ENCODE measurements around the gene OLFML1.

OLFML1 gene

DNA sequence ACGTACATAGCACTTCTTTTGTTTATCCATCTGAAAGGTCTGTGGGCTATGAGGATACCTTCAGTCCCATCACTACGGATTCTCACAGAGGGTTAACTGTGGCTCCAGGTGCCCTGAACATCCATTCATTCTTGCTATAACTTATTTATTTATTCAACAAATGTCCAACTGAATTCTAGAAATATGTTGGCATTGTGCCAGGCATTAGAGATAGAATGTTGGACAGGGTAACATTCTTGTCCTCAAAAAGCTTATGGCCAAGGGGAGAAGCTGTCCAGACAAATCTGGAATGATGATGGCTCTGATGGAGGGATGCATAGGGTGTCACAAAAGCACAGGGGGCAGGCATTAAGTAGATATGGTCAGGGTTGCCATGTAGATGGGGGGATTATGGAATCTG is 8.4 kb downstream of the OLFML1 start:
- Histone ChIP-seq H3K27ac (ENCODE audit: low read length) (no peak overlapping the region), H3K4me1 (ENCODE audit: control insufficient read depth, insufficient read depth, low read length) (peaks cover 3% of the 10 kb centered on the region), H3K36me3 (ENCODE audit: control insufficient read depth in 2 of 2, insufficient read depth in 2 of 2, low read length in 2 of 2) (no peaks in the 10 kb centered on the region)

DNA sequence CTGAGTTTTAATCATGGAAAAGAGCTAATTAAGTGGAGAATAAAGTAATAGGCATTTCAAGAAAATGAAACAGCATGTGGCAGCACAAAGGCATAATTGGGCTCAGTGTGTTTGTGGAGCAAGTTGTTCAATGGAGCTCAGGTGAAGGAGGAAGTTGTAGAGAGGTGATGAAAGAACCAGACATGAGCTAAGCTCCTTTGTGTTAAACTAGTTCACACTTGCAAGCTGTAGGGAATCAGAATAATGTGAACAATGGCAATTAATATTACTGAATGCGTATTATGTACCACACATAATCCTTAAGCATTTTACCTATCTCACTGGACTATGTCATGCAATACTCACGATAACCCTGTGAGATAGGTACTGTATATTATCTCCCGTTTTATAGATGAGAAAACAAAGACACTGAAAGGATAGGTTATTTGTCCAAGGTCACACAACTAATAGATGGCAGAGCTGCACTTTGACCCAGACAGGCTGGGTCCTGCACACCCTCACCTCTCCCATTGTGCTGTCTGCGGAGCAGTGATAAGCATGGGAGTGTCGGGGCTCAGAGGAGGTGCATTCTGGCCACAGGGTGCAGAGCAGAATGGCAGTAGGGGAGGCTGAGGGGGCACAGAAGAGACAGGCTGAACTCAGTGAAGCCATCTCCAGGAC is 8.9 kb downstream of the OLFML1 start:
- no peaks in the 10 kb centered on the region for H3K27me3 ChIP-seq (ENCODE audit: control insufficient read depth in 1 of 2, insufficient read depth in 2 of 2, low read length in 2 of 2)
- H3K9ac ChIP-seq (ENCODE audit: low read length in 2 of 2): no peak overlapping the region
- no peaks in the 10 kb centered on the region for H3K9me3 ChIP-seq (ENCODE audit: control insufficient read depth in 2 of 2, low read length in 2 of 2)
- peaks cover 3% of the 10 kb centered on the region for H3K4me1 ChIP-seq (ENCODE audit: control insufficient read depth, insufficient read depth, low read length)
- no peak overlapping the region for H3K4me3 ChIP-seq (ENCODE audit: low read length in 2 of 2)
- no peak overlapping the region for H3K27ac ChIP-seq (ENCODE audit: low read length)
- no peaks in the 10 kb centered on the region for H3K36me3 ChIP-seq (ENCODE audit: control insufficient read depth in 2 of 2, insufficient read depth in 2 of 2, low read length in 2 of 2)

More for the DNA sequence above, 8.4 kb downstream of the OLFML1 start:
- Histone ChIP-seq H3K27me3 (ENCODE audit: control insufficient read depth in 1 of 2, insufficient read depth in 2 of 2, low read length in 2 of 2) (no peaks in the 10 kb centered on the region), H3K9ac (ENCODE audit: low read length in 2 of 2) (no peak overlapping the region), H3K9me3 (ENCODE audit: control insufficient read depth in 2 of 2, low read length in 2 of 2) (no peaks in the 10 kb centered on the region), H3K4me3 (ENCODE audit: low read length in 2 of 2) (no peak overlapping the region)

DNA sequence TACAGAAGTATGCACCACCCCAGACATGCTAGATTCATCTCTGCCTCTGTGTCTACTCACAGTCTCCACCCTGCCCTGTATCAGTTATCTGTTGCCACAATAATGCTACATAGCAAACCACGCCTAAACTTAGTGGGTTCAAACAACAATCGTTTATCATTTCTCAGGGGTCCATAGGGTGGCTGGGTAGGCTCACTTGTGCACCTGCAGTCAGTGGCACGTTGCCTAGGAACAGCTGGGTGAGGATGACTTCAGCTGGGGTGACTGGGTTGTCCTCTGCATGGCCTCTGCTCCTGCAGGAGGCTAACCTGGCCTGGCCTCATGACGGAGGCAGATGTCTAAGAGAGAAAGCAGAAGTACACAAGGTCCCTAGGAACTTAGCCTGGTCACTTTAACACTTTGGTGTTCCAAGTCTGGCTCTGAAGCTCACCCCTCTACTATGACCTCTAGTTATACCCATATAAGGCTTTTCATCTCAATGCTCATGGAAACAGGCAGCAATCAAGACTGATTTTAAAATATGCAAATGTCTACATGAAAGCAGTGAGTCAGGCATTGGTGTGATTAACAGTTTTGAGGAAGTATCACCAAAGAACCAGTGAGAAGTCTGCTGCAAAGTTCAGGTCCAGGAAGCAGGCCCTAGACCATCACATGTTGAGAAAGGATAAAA is 10.7 kb downstream of the OLFML1 start:
- H3K36me3 ChIP-seq (ENCODE audit: control insufficient read depth in 2 of 2, insufficient read depth in 2 of 2, low read length in 2 of 2): no peaks in the 10 kb centered on the region
- no peak overlapping the region for H3K27ac ChIP-seq (ENCODE audit: low read length)
- no peaks in the 10 kb centered on the region for H3K27me3 ChIP-seq (ENCODE audit: control insufficient read depth in 1 of 2, insufficient read depth in 2 of 2, low read length in 2 of 2)

GRCh38 chr11:7498193-7498592 is 12.9 kb downstream of the OLFML1 start:
- no peaks in the 10 kb centered on the region for H3K36me3 ChIP-seq (ENCODE audit: control insufficient read depth in 2 of 2, insufficient read depth in 2 of 2, low read length in 2 of 2)
- no peak overlapping the region for H3K4me3 ChIP-seq (ENCODE audit: low read length in 2 of 2)
- no peaks in the 10 kb centered on the region for H3K9me3 ChIP-seq (ENCODE audit: control insufficient read depth in 2 of 2, low read length in 2 of 2)
- H3K4me1 ChIP-seq (ENCODE audit: control insufficient read depth, insufficient read depth, low read length): peaks cover 3% of the 10 kb centered on the region
- H3K27ac ChIP-seq (ENCODE audit: low read length): no peak overlapping the region
- no peak overlapping the region for H3K9ac ChIP-seq (ENCODE audit: low read length in 2 of 2)
- H3K27me3 ChIP-seq (ENCODE audit: control insufficient read depth in 1 of 2, insufficient read depth in 2 of 2, low read length in 2 of 2): no peaks in the 10 kb centered on the region

More for the DNA sequence above, 10.7 kb downstream of the OLFML1 start:
- H3K4me3 ChIP-seq (ENCODE audit: low read length in 2 of 2): no peak overlapping the region
- H3K4me1 ChIP-seq (ENCODE audit: control insufficient read depth, insufficient read depth, low read length): peaks cover 3% of the 10 kb centered on the region
- H3K9me3 ChIP-seq (ENCODE audit: control insufficient read depth in 2 of 2, low read length in 2 of 2): no peaks in the 10 kb centered on the region
- H3K9ac ChIP-seq (ENCODE audit: low read length in 2 of 2): no peak overlapping the region

DNA sequence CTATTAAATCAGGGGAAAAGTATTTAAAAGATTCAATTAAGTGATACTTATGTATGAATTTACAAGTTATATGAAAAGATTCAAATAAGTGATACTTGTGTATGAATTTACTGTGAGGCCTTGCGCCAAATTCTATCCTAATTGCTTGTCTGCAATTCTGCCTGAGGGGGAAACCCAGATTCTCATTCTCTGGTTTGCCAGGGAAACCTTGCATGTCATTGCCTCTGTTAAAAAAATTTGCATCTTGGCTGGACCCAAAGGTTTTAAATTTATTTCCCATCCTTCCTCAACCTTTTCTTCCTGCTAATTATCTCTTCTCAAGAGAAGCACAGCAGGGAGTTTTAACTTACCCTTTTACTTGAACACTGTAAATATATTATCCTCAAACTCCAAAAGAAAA is 13.8 kb downstream of the OLFML1 start:
- no peak overlapping the region for H3K4me3 ChIP-seq (ENCODE audit: low read length in 2 of 2)
- no peaks in the 10 kb centered on the region for H3K27me3 ChIP-seq (ENCODE audit: control insufficient read depth in 1 of 2, insufficient read depth in 2 of 2, low read length in 2 of 2)
- H3K9me3 ChIP-seq (ENCODE audit: control insufficient read depth in 2 of 2, low read length in 2 of 2): no peaks in the 10 kb centered on the region
- no peak overlapping the region for H3K9ac ChIP-seq (ENCODE audit: low read length in 2 of 2)
- H3K4me1 ChIP-seq (ENCODE audit: control insufficient read depth, insufficient read depth, low read length): peaks cover 3% of the 10 kb centered on the region
- H3K36me3 ChIP-seq (ENCODE audit: control insufficient read depth in 2 of 2, insufficient read depth in 2 of 2, low read length in 2 of 2): no peaks in the 10 kb centered on the region
- H3K27ac ChIP-seq (ENCODE audit: low read length): no peak overlapping the region

- no peaks in the 10 kb centered on the region for H3K9me3 ChIP-seq (ENCODE audit: control insufficient read depth in 2 of 2, low read length in 2 of 2)
- H3K27ac ChIP-seq (ENCODE audit: low read length): no peak overlapping the region
- H3K27me3 ChIP-seq (ENCODE audit: control insufficient read depth in 1 of 2, insufficient read depth in 2 of 2, low read length in 2 of 2): no peaks in the 10 kb centered on the region
- H3K4me3 ChIP-seq (ENCODE audit: low read length in 2 of 2): no peak overlapping the region
- H3K36me3 ChIP-seq (ENCODE audit: control insufficient read depth in 2 of 2, insufficient read depth in 2 of 2, low read length in 2 of 2): no peaks in the 10 kb centered on the region
- peaks cover 3% of the 10 kb centered on the region for H3K4me1 ChIP-seq (ENCODE audit: control insufficient read depth, insufficient read depth, low read length)
- H3K9ac ChIP-seq (ENCODE audit: low read length in 2 of 2): no peak overlapping the region
Observed at GRCh38 chr11:7500251-7500650, 14.9 kb downstream of the OLFML1 start.

GRCh38 chr11:7501251-7501650 is 15.9 kb downstream of the OLFML1 start:
- no peaks in the 10 kb centered on the region for H3K36me3 ChIP-seq (ENCODE audit: control insufficient read depth in 2 of 2, insufficient read depth in 2 of 2, low read length in 2 of 2)
- no peak overlapping the region for H3K9ac ChIP-seq (ENCODE audit: low read length in 2 of 2)
- no peaks in the 10 kb centered on the region for H3K27me3 ChIP-seq (ENCODE audit: control insufficient read depth in 1 of 2, insufficient read depth in 2 of 2, low read length in 2 of 2)
- no peaks in the 10 kb centered on the region for H3K4me1 ChIP-seq (ENCODE audit: control insufficient read depth, insufficient read depth, low read length)
- H3K27ac ChIP-seq (ENCODE audit: low read length): no peak overlapping the region
- no peaks in the 10 kb centered on the region for H3K9me3 ChIP-seq (ENCODE audit: control insufficient read depth in 2 of 2, low read length in 2 of 2)
- no peak overlapping the region for H3K4me3 ChIP-seq (ENCODE audit: low read length in 2 of 2)

GRCh38 chr11:7501894-7502293 is 16.6 kb downstream of the OLFML1 start:
- H3K27me3 ChIP-seq (ENCODE audit: control insufficient read depth in 1 of 2, insufficient read depth in 2 of 2, low read length in 2 of 2): no peaks in the 10 kb centered on the region
- no peaks in the 10 kb centered on the region for H3K36me3 ChIP-seq (ENCODE audit: control insufficient read depth in 2 of 2, insufficient read depth in 2 of 2, low read length in 2 of 2)
- no peaks in the 10 kb centered on the region for H3K4me1 ChIP-seq (ENCODE audit: control insufficient read depth, insufficient read depth, low read length)
- H3K9me3 ChIP-seq (ENCODE audit: control insufficient read depth in 2 of 2, low read length in 2 of 2): no peaks in the 10 kb centered on the region
- no peak overlapping the region for H3K9ac ChIP-seq (ENCODE audit: low read length in 2 of 2)
- no peak overlapping the region for H3K4me3 ChIP-seq (ENCODE audit: low read length in 2 of 2)
- H3K27ac ChIP-seq (ENCODE audit: low read length): no peak overlapping the region

DNA sequence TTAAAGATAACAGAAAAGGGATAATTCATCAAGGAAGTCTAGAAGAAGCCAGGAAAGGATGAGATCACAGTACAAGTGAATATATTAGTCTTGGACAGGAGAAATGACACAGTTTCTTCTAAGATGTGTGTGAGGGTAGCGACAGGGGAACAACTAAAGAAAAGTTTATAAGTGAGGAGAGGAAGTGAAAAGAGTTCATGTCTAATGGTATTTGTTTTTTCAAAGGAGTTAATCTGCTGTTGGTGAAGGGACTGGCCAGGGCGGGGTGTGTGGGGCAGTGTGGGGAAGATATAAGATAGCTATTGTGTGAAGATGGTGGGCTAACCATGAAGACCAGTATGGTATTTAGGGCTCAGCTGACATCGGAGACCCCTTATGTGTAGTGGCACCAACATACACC is 20.9 kb downstream of the OLFML1 start:
- no peaks in the 10 kb centered on the region for H3K36me3 ChIP-seq (ENCODE audit: control insufficient read depth in 2 of 2, insufficient read depth in 2 of 2, low read length in 2 of 2)
- H3K9ac ChIP-seq (ENCODE audit: low read length in 2 of 2): no peak overlapping the region
- no peaks in the 10 kb centered on the region for H3K4me1 ChIP-seq (ENCODE audit: control insufficient read depth, insufficient read depth, low read length)
- H3K9me3 ChIP-seq (ENCODE audit: control insufficient read depth in 2 of 2, low read length in 2 of 2): no peaks in the 10 kb centered on the region
- no peak overlapping the region for H3K4me3 ChIP-seq (ENCODE audit: low read length in 2 of 2)
- H3K27me3 ChIP-seq (ENCODE audit: control insufficient read depth in 1 of 2, insufficient read depth in 2 of 2, low read length in 2 of 2): no peaks in the 10 kb centered on the region
- no peak overlapping the region for H3K27ac ChIP-seq (ENCODE audit: low read length)

GRCh38 chr11:7508087-7508486 is 22.8 kb downstream of the OLFML1 start:
- Histone ChIP-seq H3K27ac (ENCODE audit: low read length) (no peak overlapping the region), H3K9ac (ENCODE audit: low read length in 2 of 2) (no peak overlapping the region), H3K27me3 (ENCODE audit: control insufficient read depth in 1 of 2, insufficient read depth in 2 of 2, low read length in 2 of 2) (no peaks in the 10 kb centered on the region), H3K9me3 (ENCODE audit: control insufficient read depth in 2 of 2, low read length in 2 of 2) (no peaks in the 10 kb centered on the region), H3K4me3 (ENCODE audit: low read length in 2 of 2) (no peak overlapping the region), H3K36me3 (ENCODE audit: control insufficient read depth in 2 of 2, insufficient read depth in 2 of 2, low read length in 2 of 2) (no peaks in the 10 kb centered on the region), H3K4me1 (ENCODE audit: control insufficient read depth, insufficient read depth, low read length) (peaks cover 5% of the 10 kb centered on the region)

DNA sequence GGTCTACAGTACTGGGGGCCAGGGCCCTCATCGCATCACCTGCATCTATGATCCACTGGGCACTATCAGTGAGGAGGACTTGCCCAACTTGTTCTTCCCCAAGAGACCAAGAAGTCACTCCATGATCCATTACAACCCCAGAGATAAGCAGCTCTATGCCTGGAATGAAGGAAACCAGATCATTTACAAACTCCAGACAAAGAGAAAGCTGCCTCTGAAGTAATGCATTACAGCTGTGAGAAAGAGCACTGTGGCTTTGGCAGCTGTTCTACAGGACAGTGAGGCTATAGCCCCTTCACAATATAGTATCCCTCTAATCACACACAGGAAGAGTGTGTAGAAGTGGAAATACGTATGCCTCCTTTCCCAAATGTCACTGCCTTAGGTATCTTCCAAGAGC is 24.7 kb downstream of the OLFML1 start:
- Histone ChIP-seq H3K4me1 (ENCODE audit: control insufficient read depth, insufficient read depth, low read length) (peaks cover 14% of the 10 kb centered on the region), H3K4me3 (ENCODE audit: low read length in 2 of 2) (no peak overlapping the region), H3K27me3 (ENCODE audit: control insufficient read depth in 1 of 2, insufficient read depth in 2 of 2, low read length in 2 of 2) (no peaks in the 10 kb centered on the region), H3K9ac (ENCODE audit: low read length in 2 of 2) (no peak overlapping the region), H3K36me3 (ENCODE audit: control insufficient read depth in 2 of 2, insufficient read depth in 2 of 2, low read length in 2 of 2) (no peaks in the 10 kb centered on the region), H3K9me3 (ENCODE audit: control insufficient read depth in 2 of 2, low read length in 2 of 2) (no peaks in the 10 kb centered on the region), H3K27ac (ENCODE audit: low read length) (no peak overlapping the region)
